Esophagus squamous epithelium (tissue), 5 donors: ENCODE results near the gene CYP26B1. TPM values are rescaled to one million over a fixed set of nuclear protein-coding genes. Genes with fewer than 3 reads are reported as not detected.
A peak's percentile ranks its signal among the peaks of the same experiment; 100 is the strongest.

Source experiments
- DNase-seq: peaks from one replicate; lab custom pipeline; 2025; lab: John Stamatoyannopoulos, UW
- H3K27ac ChIP-seq, 4 donors: fragments of 200-600 bp; sonication (generic); one replicate each; pipeline ENCODE4 v1.5.1; 2016 to 2019; ENCODE audit warnings: mild to moderate bottlenecking in 1 of 4
- H3K27me3 ChIP-seq, 4 donors: fragments of 200-600 bp; sonication (generic); 1 replicate in 3 of 4; 2 replicates in 1 of 4; pipeline versions ENCODE4 v1.5.1 to v1.6.0; 2017 to 2021; ENCODE audit warnings: antibody characterized with exemption in 1 of 4
- H3K36me3 ChIP-seq, 3 donors: fragments of 200-600 bp; sonication (generic); one replicate each; pipeline ENCODE4 v1.5.1; 2016 to 2019
- H3K4me1 ChIP-seq, 3 donors: fragments of 200-600 bp; sonication (generic); one replicate each; pipeline ENCODE4 v1.5.1; 2017 to 2019
- H3K4me3 ChIP-seq, 4 donors: fragments of 200-600 bp; sonication (generic); 1 replicate in 3 of 4; 2 replicates in 1 of 4; pipeline ENCODE4 v1.5.1; 2016 to 2019; ENCODE audit warnings: mild to moderate bottlenecking in 2 of 4, moderate library complexity in 1 of 4
- H3K9me3 ChIP-seq, 3 donors: fragments of 200-600 bp; sonication (generic); one replicate each; pipeline ENCODE4 v1.5.1; 2016 to 2019
- CTCF ChIP-seq, 6 experiments: fragments of 450-650 bp in 4 of 6; fragments of 200-600 bp in 2 of 6; sonication (generic) in 2 of 6; IDR thresholded peaks; one replicate each; pipeline ENCODE4 v1.5.1; 2016 to 2019; ENCODE audit warnings: antibody characterized with exemption in 6 of 6, mild to moderate bottlenecking in 4 of 6, moderate library complexity in 4 of 6
- POLR2A ChIP-seq, 4 donors: fragments of 450-650 bp; IDR thresholded peaks; one replicate each; pipeline ENCODE4 v1.6.1; 2017; ENCODE audit warnings: antibody characterized with exemption in 4 of 4, mild to moderate bottlenecking in 4 of 4, moderate library complexity in 3 of 4
- WGBS, 2 donors: methylation state at CpG; one replicate each; pipeline ENCODE4 v1.1.5; 2018; 5-methylcytosine and 5-hydroxymethylcytosine counted together
- intact Hi-C: fragments of 100-400 bp; cut with DNase I; formaldehyde crosslinking; loops from one replicate; pipeline ENCODE4 v1.15.0; 2022
- total RNA-seq, 4 donors: library from RNA; depleted of rRNA; stranded (reverse); fragments of >200 nt; gene quantifications; one replicate each; pipeline ENCODE4 v1.1.0, GENCODE V29; 2016
- donor health status: DM: yes; HTN: yes; CAD: no.

Gene CYP26B1
- total RNA-seq, 4 donors from 2014 or later = 0.62 to 6.7 (median 1.3) TPM

DNA sequence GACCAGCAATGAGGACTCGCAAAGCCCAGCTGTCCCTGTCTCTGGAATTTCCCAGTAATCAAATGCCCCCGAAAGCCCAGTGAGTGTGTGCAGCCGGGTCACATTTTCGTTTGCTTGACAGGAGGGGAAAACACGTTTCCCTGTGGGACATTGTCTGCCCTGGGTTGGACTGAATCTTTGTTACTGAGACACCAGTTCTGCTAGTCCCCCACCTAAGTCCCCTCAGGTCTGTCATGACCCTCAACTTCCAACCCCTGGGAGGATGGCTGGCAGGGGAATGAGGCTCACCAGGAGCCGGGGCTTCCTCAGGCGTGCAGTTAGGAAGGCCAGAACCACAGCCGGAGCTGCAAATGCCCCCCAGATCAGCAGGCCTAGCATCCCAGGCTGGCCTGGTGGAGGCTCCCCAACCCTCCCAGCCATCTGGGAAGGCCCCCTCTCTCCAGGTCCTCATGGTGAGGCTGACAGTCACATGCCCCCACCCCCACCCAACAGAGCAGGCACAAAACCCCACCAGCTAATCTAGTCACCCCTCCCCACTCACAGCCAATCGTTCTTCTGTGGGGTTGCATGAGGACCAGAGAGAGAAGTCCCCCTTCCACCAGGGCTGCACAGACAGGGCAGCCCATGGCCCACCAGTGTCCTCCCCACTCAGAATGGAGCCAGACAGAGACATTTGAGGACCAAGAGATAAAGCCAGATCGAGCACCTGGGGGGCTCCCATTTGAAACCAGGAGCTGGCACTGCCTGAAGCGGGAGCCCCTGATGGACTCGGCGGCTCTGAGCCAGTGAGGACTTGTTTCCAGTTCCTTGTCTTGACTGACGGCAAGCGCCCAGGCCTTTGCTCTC, 33.6 kb downstream of the CYP26B1 start:
- WGBS, 2 donors = 73 to 90% methylated on average over 2 to 4 of the region's 15 CpGs
- intact Hi-C loops = no loop called here
- H3K4me3 ChIP-seq = no peak overlapping the region
- H3K27ac ChIP-seq = peak overlapping the region in 3 of 4 donors; percentile 70 to 87 (median 78)
- H3K27me3 ChIP-seq = peaks cover 0 to 21% (median 0%) of the 10 kb centered on the region in 4 donors
- no peaks in the 10 kb centered on the region for H3K36me3 ChIP-seq
- TF ChIP-seq CTCF (IDR thresholded peaks at IDR 0.05) (no peak), POLR2A (IDR thresholded peaks at IDR 0.05) (no peak)
- H3K9me3 ChIP-seq = no peaks in the 10 kb centered on the region
- DNase-seq = no peak
- H3K4me1 ChIP-seq = peaks cover 14 to 39% (median 22%) of the 10 kb centered on the region in 3 donors

- Histone ChIP-seq H3K36me3 (no peaks in the 10 kb centered on the region), H3K4me3 (no peak overlapping the region), H3K4me1 (peaks cover 14 to 48% (median 22%) of the 10 kb centered on the region in 3 donors), H3K9me3 (no peaks in the 10 kb centered on the region), H3K27me3 (peaks cover 0 to 12% (median 0%) of the 10 kb centered on the region in 4 donors), H3K27ac (no peak overlapping the region)
- 53 to 93% methylated on average over 3 to 7 of the region's 12 CpGs for WGBS, 2 donors
- TF ChIP-seq CTCF (IDR thresholded peaks at IDR 0.05) = no peak
- no peak for TF ChIP-seq POLR2A (IDR thresholded peaks at IDR 0.05)
- DNase-seq = no peak
- intact Hi-C loops = no loop called here
Measured at GRCh38 chr2:72112981-72113846, 34.4 kb downstream of the CYP26B1 start.

- Histone ChIP-seq H3K9me3 (no peaks in the 10 kb centered on the region), H3K27me3 (peaks cover 0 to 4% (median 0%) of the 10 kb centered on the region in 4 donors), H3K36me3 (no peaks in the 10 kb centered on the region), H3K4me1 (peaks cover 14 to 56% (median 24%) of the 10 kb centered on the region in 3 donors), H3K4me3 (no peak overlapping the region), H3K27ac (no peak overlapping the region)
- DNase-seq = no peak
- WGBS, 2 donors = 53 to 77% methylated on average over 4 to 5 of the region's 6 CpGs
- intact Hi-C loops = no loop called here
- no peak for TF ChIP-seq CTCF (IDR thresholded peaks at IDR 0.05)
Measured at GRCh38 chr2:72112401-72112800, 35.3 kb downstream of the CYP26B1 start.

DNA sequence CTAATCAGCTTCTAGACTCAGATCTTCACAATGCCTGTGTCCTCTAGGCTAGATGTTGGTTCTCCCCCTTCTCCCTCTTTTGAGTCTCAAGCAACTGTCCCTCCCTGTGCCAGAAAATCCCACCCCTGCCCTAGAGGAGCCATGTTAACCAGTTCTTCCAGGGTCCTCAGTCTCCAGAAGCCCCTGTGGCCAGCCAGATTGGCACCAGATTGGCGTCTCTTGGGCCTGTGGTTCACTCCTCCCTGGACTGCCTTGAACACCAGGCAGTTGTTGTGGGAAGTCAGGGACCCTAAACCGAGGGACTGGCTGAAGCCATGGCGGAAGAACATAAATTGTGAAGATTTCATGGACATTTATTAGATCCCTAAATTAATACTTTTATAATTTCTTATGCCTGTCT, 36.6 kb downstream of the CYP26B1 start:
- intact Hi-C loops = no loop called here
- H3K9me3 ChIP-seq = no peaks in the 10 kb centered on the region
- no peak overlapping the region for H3K27ac ChIP-seq
- peaks cover 11 to 56% (median 18%) of the 10 kb centered on the region in 3 donors for H3K4me1 ChIP-seq
- 84 to 93% methylated on average over 3 of the region's 3 CpGs for WGBS, 2 donors
- no peaks in the 10 kb centered on the region for H3K27me3 ChIP-seq
- no peak for DNase-seq
- H3K4me3 ChIP-seq = no peak overlapping the region
- no peak for TF ChIP-seq CTCF (IDR thresholded peaks at IDR 0.05)
- TF ChIP-seq POLR2A (IDR thresholded peaks at IDR 0.05) = no peak
- no peaks in the 10 kb centered on the region for H3K36me3 ChIP-seq
